Endothelial cell of umbilical vein (primary cell): ENCODE results near the gene SGCD. TPM values are rescaled to one million over a fixed set of nuclear protein-coding genes. Genes with fewer than 3 reads are reported as not detected.

ENCODE experiments used
- BruUV-seq: library from RNA; stranded (reverse); fragments of 400-500 nt; replicated peaks from 2 replicates; lab custom pipeline; 2021; lab: Mats Ljungman, UMichigan
- CTCF ChIA-PET: fragments of 300-600, 350-600 bp; sonication (Branson Sonifier 250); formaldehyde crosslinking; loops from one replicate; lab custom pipeline; 2021; ENCODE audit warnings: antibody characterized with exemption, inconsistent platforms; lab: Charles Lee
- POLR2A ChIA-PET: fragments of 300-600, 350-600 bp; sonication (Branson Sonifier 250); formaldehyde crosslinking; loops from one replicate; lab custom pipeline; 2021; ENCODE audit warnings: antibody characterized with exemption, inconsistent platforms; lab: Charles Lee
- DNase-seq: peaks from one replicate; pipeline ENCODE4 v3.0.0-alpha.2; 2011; ENCODE audit warnings: low read depth, low spot score
- FAIRE-seq: peaks from 2 replicates; lab custom pipeline; 2011; peaks lifted over from hg19 to GRCh38; lab: Jason Lieb, UNC
- H2AFZ ChIP-seq: 2 replicates; pipeline ENCODE4 v1.6.0; 2012; ENCODE audit warnings: low read depth, low read length, control low read depth, inconsistent platforms
- H3K27ac ChIP-seq: 2 replicates; pipeline ENCODE4 v1.5.1; 2011; ENCODE audit warnings: low read depth, mild to moderate bottlenecking, control low read depth, low read length, moderate library complexity; ENCODE audit not compliant: insufficient read depth
- H3K27me3 ChIP-seq, 2 experiments: 2 replicates each; pipeline versions ENCODE4 v1.6.0 to v1.6.1; 2011; ENCODE audit warnings: low read length in 2 of 2, mixed read lengths in 1 of 2; ENCODE audit not compliant: control insufficient read depth in 2 of 2, insufficient read depth in 2 of 2
- H3K36me3 ChIP-seq, 2 experiments: 2 replicates in 1 of 2; 3 replicates in 1 of 2; pipeline ENCODE4 v1.5.1; 2011; ENCODE audit warnings: low read length in 2 of 2, mild to moderate bottlenecking in 1 of 2, moderate library complexity in 1 of 2; ENCODE audit not compliant: control insufficient read depth in 2 of 2, insufficient read depth in 2 of 2; ENCODE audit errors: extremely low read depth in 1 of 2
- H3K4me1 ChIP-seq: 3 replicates; pipeline ENCODE4 v1.5.1; 2011; ENCODE audit warnings: mild to moderate bottlenecking, low read length; ENCODE audit not compliant: control insufficient read depth, insufficient read depth; ENCODE audit errors: extremely low read depth
- H3K4me2 ChIP-seq: 2 replicates; pipeline ENCODE4 v1.6.1; 2011; ENCODE audit warnings: low read length, control low read depth, mixed read lengths; ENCODE audit not compliant: insufficient read depth
- H3K4me3 ChIP-seq, 3 experiments: fragments of 200-600 bp in 1 of 3; sonication (generic), shearing (Covaris generic) in 1 of 3; replicated peaks in 1 of 3; 2 replicates each; pipeline ENCODE4 v1.5.1; 2011 to 2016; ENCODE audit warnings: control low read depth in 3 of 3, low read length in 3 of 3, mild to moderate bottlenecking in 2 of 3, inconsistent platforms in 1 of 3, low read depth in 1 of 3, moderate library complexity in 1 of 3; ENCODE audit not compliant: insufficient read depth in 1 of 3
- H3K79me2 ChIP-seq: 2 replicates; pipeline ENCODE4 v1.6.0; 2012; ENCODE audit warnings: low read length, inconsistent platforms; ENCODE audit not compliant: control insufficient read depth, insufficient read depth
- H3K9ac ChIP-seq: replicated peaks from 2 replicates; pipeline ENCODE3; 2011; ENCODE audit warnings: low read length, control low read depth; ENCODE audit not compliant: insufficient read depth; ENCODE audit errors: extremely low read depth
- H3K9me1 ChIP-seq: replicated peaks from 3 replicates; pipeline ENCODE4 v1.6.0; 2011; ENCODE audit warnings: mild to moderate bottlenecking, low read length; ENCODE audit not compliant: control insufficient read depth, insufficient read depth; ENCODE audit errors: extremely low read depth
- H3K9me3 ChIP-seq: replicated peaks from 2 replicates; pipeline ENCODE4 v1.5.1; 2012; ENCODE audit warnings: low read length, inconsistent platforms; ENCODE audit not compliant: control insufficient read depth, insufficient read depth
- H4K20me1 ChIP-seq: replicated peaks from 2 replicates; pipeline ENCODE3; 2011; ENCODE audit warnings: mild to moderate bottlenecking, low read length; ENCODE audit not compliant: control insufficient read depth, insufficient read depth; ENCODE audit errors: extremely low read depth
- CTCF ChIP-seq, 2 donors: IDR thresholded peaks; 1 replicate in 1 of 2; 2 replicates in 1 of 2; pipeline ENCODE4 v1.5.1; 2011; ENCODE audit warnings: low read length in 2 of 2, mild to moderate bottlenecking in 2 of 2, moderate library complexity in 2 of 2, control low read depth in 1 of 2, inconsistent platforms in 1 of 2, low read depth in 1 of 2; ENCODE audit not compliant: insufficient read depth in 1 of 2; ENCODE audit errors: extremely low read depth in 1 of 2
- EZH2 ChIP-seq: IDR thresholded peaks from 2 replicates; pipeline ENCODE4 v1.6.1; 2012; ENCODE audit warnings: borderline replicate concordance, low read depth, mild to moderate bottlenecking, moderate library complexity, low read length, inconsistent platforms; ENCODE audit not compliant: severe bottlenecking
- FOS ChIP-seq: IDR thresholded peaks from 2 replicates; pipeline ENCODE4 v1.6.1; 2011; ENCODE audit warnings: mild to moderate bottlenecking, low read length, moderate library complexity, borderline replicate concordance; ENCODE audit not compliant: insufficient read depth
- GATA2 ChIP-seq: IDR thresholded peaks from 2 replicates; pipeline ENCODE4 v1.7.0; 2011; ENCODE audit warnings: low read depth, mild to moderate bottlenecking, moderate library complexity, mixed read lengths, low read length; ENCODE audit not compliant: insufficient read length, insufficient read depth
- JUN ChIP-seq: IDR thresholded peaks from 2 replicates; pipeline ENCODE4 v1.6.1; 2011; ENCODE audit warnings: borderline replicate concordance, low read depth; ENCODE audit not compliant: insufficient read length, insufficient read depth
- MAX ChIP-seq: IDR thresholded peaks from 2 replicates; pipeline ENCODE4 v1.6.1; 2011; ENCODE audit not compliant: insufficient read depth, insufficient read length
- MYC ChIP-seq: IDR thresholded peaks from one replicate; pipeline ENCODE4 v1.6.1; 2011; ENCODE audit warnings: mild to moderate bottlenecking, low read depth, low read length
- POLR2A ChIP-seq: IDR thresholded peaks from 2 replicates; pipeline ENCODE4 v1.6.1; 2012; ENCODE audit warnings: low read depth, mild to moderate bottlenecking, control low read depth, low read length
- POLR2AphosphoS5 ChIP-seq: IDR thresholded peaks from 2 replicates; pipeline ENCODE4 v1.6.1; 2012; ENCODE audit warnings: low read depth, mild to moderate bottlenecking, control low read depth, low read length, moderate library complexity; ENCODE audit not compliant: insufficient read depth
- dilution Hi-C: fragments of 300-500 bp; cut with MboI; formaldehyde crosslinking; loops from one replicate; pipeline ENCODE4 v1.15.0; 2019; ENCODE audit warnings: low sequenced_read_pairs; ENCODE audit not compliant: extremely low pct_ligation_motif_present
- intact Hi-C: fragments of 100-400 bp; cut with micrococcal nuclease; formaldehyde crosslinking; loops from one replicate; pipeline ENCODE4 v1.10.0; 2022
- polyA plus RNA-seq, 4 experiments: library from polyadenylated mRNA; depleted of rRNA in 3 of 4; stranded (reverse) in 3 of 4; unstranded in 1 of 4; fragments of >200 nt; gene quantifications; 2 replicates each; pipeline versions ENCODE4 v1.2.1 to v1.2.3, GENCODE V29; 2011 to 2012; ENCODE audit warnings: missing spikeins in 1 of 4
- total RNA-seq: library from RNA; stranded (reverse); gene quantifications from 2 replicates; pipeline ENCODE4 v1.2.3, GENCODE V29; 2021

Gene SGCD
- total and polyA plus RNA-seq, 2 donors (not counting 3 experiments of a cell fraction or from before 2014, with no cell fraction given) = not detected

- POLR2A ChIA-PET = no interaction called here
- no TSS peak for BruUV-seq
Measured at GRCh38 chr5:156803404-156803803, 476.4 kb downstream of the SGCD start.

More at GRCh38 chr5:156803404-156803803, 476.4 kb downstream of the SGCD start:
- CTCF ChIA-PET = no interaction called here
- intact Hi-C loops = no loop called here
- no peak overlapping the region for H3K9ac ChIP-seq
- no peaks in the 10 kb centered on the region for H3K27me3 ChIP-seq
- H3K4me3 ChIP-seq = no peak overlapping the region
- no peak for DNase-seq
- no peaks in the 10 kb centered on the region for H4K20me1 ChIP-seq
- dilution Hi-C loops = no loop called here
- H3K9me1 ChIP-seq = no peaks in the 10 kb centered on the region
- TF ChIP-seq CTCF (IDR thresholded peaks at IDR 0.05; ENCODE audit: extremely low read depth in 1 of 2, insufficient read depth in 1 of 2, low read depth in 1 of 2, low read length in 2 of 2) (no peak), MAX (no peak), POLR2AphosphoS5 (no peak), MYC (no peak), JUN (no peak), GATA2 (no peak), FOS (no peak), EZH2 (no peak), POLR2A (no peak)
- H3K4me2 ChIP-seq = no peak overlapping the region
- no peaks in the 10 kb centered on the region for H3K4me1 ChIP-seq
- FAIRE-seq = no peak
- no peaks in the 10 kb centered on the region for H3K9me3 ChIP-seq
- no peaks in the 10 kb centered on the region for H3K79me2 ChIP-seq
- H2AFZ ChIP-seq = no peak overlapping the region
- no peak overlapping the region for H3K27ac ChIP-seq
- H3K36me3 ChIP-seq = no peaks in the 10 kb centered on the region
